ENCODE data around the gene ADARB2. TPM values are rescaled to one million over a fixed set of nuclear protein-coding genes. Genes with fewer than 3 reads are reported as not detected.
"Not testable (repeated sequence)": the region's sequence is repeated elsewhere in the genome, so short reads cannot be mapped to it uniquely, and the experiment has no call there.

ADARB2 gene
- total and polyA plus RNA-seq, 7 donors: 0.05 to 0.39 (median 0.15) TPM; not detected in 2

DNA sequence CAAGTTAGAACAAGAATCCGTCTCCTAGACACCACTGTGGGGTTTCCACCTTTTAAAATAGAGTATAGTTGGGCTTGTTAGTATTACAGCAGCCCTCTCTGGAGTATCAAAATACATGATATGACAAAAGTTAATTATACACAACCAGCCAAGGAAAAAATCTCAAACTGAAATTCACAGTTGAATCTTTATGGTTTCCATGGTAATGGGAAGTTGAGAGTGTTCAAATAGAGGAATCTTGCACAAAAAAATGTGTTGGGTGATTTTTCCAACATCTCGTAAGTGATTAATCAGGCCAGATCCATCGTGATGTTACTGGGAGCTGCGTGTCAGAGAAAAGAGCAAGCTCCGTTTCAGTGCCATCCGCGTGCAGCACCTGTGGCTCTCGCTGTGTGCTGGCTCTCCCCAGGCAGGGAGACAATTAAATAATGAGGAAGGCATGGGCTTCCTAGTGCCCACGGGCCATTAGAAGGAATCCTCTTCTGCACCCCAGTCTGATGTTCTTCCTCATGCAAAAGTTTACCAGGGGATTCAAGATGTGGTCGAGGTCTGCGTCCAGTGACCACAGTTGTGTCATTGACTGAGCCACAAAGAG is 41.1 kb upstream of the ADARB2 start:
- TF ChIP-seq, protein P1, sequence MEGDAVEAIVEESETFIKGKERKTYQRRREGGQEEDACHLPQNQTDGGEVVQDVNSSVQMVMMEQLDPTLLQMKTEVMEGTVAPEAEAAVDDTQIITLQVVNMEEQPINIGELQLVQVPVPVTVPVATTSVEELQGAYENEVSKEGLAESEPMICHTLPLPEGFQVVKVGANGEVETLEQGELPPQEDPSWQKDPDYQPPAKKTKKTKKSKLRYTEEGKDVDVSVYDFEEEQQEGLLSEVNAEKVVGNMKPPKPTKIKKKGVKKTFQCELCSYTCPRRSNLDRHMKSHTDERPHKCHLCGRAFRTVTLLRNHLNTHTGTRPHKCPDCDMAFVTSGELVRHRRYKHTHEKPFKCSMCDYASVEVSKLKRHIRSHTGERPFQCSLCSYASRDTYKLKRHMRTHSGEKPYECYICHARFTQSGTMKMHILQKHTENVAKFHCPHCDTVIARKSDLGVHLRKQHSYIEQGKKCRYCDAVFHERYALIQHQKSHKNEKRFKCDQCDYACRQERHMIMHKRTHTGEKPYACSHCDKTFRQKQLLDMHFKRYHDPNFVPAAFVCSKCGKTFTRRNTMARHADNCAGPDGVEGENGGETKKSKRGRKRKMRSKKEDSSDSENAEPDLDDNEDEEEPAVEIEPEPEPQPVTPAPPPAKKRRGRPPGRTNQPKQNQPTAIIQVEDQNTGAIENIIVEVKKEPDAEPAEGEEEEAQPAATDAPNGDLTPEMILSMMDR (IDR thresholded peaks at IDR 0.05): no peak
- 83 to 85% (median 83%) methylated on average over 11 of the region's 11 CpGs for WGBS, 3 donors
- DNase-seq (no peak), ATAC-seq (no peak)
- Histone ChIP-seq H3K9me3 (no peaks in the 10 kb centered on the region), H3K4me3 (no peak overlapping the region), H3K4me1 (no peaks in the 10 kb centered on the region), H3K27me3 (ENCODE audit: insufficient read depth in 3 of 3, low read length in 2 of 3) (peaks cover 0 to 1% (median 0%) of the 10 kb centered on the region in 3 donors), H3K27ac (no peak overlapping the region), H3K36me3 (ENCODE audit: insufficient read depth in 1 of 2, low read depth in 1 of 2) (no peaks in the 10 kb centered on the region)
- intact Hi-C loops (cut with DNase I): no loop called here

DNA sequence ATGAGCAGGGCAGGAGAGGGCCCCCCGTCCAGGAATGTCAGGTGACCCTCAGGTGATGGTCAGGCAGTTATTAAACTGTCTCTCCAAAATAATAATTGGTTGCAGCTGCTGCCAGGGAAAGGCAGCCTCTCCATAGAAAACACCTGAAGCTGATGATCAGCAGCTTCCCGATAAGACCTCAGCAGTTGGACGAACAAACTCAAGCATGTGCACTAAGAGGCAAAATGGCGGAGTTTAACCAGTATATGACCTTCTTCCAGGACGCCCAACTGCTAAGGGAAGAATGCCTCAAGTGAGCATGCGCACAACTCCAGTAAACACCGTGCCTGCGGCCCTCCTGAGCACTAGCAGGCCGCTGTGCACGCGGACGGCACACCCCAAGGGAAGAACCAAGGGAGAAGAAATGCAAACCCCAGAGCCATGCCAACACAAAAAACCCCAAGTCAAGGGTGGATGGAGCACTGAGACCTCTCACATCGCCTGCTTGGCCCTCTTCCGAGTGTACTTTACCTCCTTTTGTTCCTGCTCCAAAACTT is 38.9 kb upstream of the ADARB2 start:
- Histone ChIP-seq H3K27me3 (ENCODE audit: insufficient read depth in 3 of 3, low read length in 2 of 3) (peaks cover 0 to 1% (median 0%) of the 10 kb centered on the region in 3 donors), H3K4me3 (no peak overlapping the region), H3K9me3 (no peaks in the 10 kb centered on the region), H3K36me3 (ENCODE audit: insufficient read depth in 1 of 2, low read depth in 1 of 2) (no peaks in the 10 kb centered on the region), H3K4me1 (no peaks in the 10 kb centered on the region), H3K27ac (no peak overlapping the region)
- no peak for ATAC-seq
- WGBS, 3 donors: 88 to 90% (median 90%) methylated on average over 13 to 14 of the region's 14 CpGs
- TF ChIP-seq, protein P1 (IDR thresholded peaks at IDR 0.05): no peak
- no peak for DNase-seq
- intact Hi-C loops (cut with DNase I): no loop called here

DNA sequence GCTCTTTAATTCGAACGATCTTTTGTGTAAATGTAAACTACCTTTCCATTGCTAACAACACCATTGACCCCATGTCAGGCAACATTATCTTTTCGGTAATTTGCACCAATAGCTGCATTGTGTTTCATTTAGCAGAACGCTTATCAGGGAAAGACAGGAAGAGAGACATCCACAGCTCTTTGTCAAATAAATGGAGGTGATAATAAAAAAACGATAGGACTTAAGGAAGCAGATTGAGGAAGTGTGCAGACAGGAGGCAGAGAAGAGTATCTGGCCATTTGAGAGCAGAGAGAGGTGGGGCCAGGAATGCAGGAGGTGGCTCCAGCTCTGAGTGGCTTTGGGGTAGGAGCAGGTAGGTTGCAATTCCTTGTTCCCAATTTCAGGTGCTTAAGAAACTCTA is 37.5 kb upstream of the ADARB2 start:
- DNase-seq (no peak), ATAC-seq (no peak)
- Histone ChIP-seq H3K27me3 (ENCODE audit: insufficient read depth in 3 of 3, low read length in 2 of 3) (peaks cover 0 to 1% (median 0%) of the 10 kb centered on the region in 3 donors), H3K4me1 (no peaks in the 10 kb centered on the region), H3K9me3 (no peaks in the 10 kb centered on the region), H3K36me3 (ENCODE audit: insufficient read depth in 1 of 2, low read depth in 1 of 2) (no peaks in the 10 kb centered on the region), H3K4me3 (no peak overlapping the region), H3K27ac (no peak overlapping the region)
- WGBS, 3 donors: 36 to 47% (median 38%) methylated on average over 5 of the region's 5 CpGs
- TF ChIP-seq, protein P1 (IDR thresholded peaks at IDR 0.05): no peak
- intact Hi-C loops (cut with DNase I): no loop called here

DNA sequence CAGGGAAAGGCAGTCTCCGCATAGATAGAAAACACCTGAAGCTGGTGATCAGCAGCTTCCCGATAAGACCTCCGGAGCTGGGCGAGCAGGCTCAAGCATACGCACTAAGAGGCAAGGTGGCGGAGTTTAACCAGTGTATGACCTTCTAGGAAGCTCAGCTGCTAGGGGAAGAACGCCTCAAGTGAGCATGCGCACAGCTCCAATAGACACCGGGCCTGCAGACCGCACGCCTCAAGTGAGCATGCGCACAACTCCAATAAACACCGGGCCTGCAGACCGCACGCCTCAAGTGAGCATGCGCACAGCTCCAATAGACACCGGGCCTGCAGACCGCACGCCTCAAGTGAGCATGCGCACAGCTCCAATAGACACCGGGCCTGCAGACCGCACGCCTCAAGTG is 35.9 kb upstream of the ADARB2 start:
- H3K4me3 ChIP-seq; H3K27ac ChIP-seq; H3K27me3 ChIP-seq (ENCODE audit: insufficient read depth in 3 of 3, low read length in 2 of 3); ATAC-seq; H3K4me1 ChIP-seq; H3K36me3 ChIP-seq (ENCODE audit: insufficient read depth in 1 of 2, low read depth in 1 of 2); intact Hi-C loops (cut with DNase I); DNase-seq; H3K9me3 ChIP-seq: not testable (repeated sequence)
- WGBS, 3 donors: 80 to 91% (median 83%) methylated on average over 21 to 23 of the region's 23 CpGs

DNA sequence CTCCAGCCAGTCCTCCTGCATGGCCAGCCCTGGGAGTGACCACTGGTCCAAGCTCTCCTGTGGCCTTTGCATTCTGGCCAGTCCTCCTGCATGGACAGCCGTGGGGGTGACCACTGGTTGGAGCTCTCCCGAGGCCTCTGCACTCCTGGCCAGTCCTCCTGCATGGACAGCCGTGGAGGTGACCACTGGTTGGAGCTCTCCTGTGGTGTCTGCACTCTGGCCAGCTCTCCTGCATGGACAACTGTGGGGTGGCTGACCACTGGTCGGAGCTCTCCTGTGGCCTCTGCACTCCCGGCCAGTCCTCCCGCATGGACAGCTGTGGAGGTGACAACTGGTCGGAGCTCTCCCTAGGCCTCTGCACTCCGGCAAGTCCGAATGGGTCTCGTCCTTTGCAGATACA is 28.7 kb upstream of the ADARB2 start:
- no peaks in the 10 kb centered on the region for H3K4me1 ChIP-seq
- ATAC-seq (no peak), DNase-seq (no peak)
- no peak overlapping the region for H3K27ac ChIP-seq
- H3K9me3 ChIP-seq: no peaks in the 10 kb centered on the region
- H3K27me3 ChIP-seq (ENCODE audit: insufficient read depth in 3 of 3, low read length in 2 of 3): no peaks in the 10 kb centered on the region
- 81 to 91% (median 83%) methylated on average over 10 of the region's 10 CpGs for WGBS, 3 donors
- no peak overlapping the region for H3K4me3 ChIP-seq
- intact Hi-C loops (cut with DNase I): no loop called here
- no peaks in the 10 kb centered on the region for H3K36me3 ChIP-seq (ENCODE audit: insufficient read depth in 1 of 2, low read depth in 1 of 2)
- TF ChIP-seq, protein P1 (IDR thresholded peaks at IDR 0.05): no peak
